A549 (cell line): ENCODE data around the gene OCA2.

Experiments
- CEBPB ChIP-seq, 2 experiments: fragments of >200 bp in 1 of 2; sonication (Bioruptor Twin) in 1 of 2; formaldehyde crosslinking in 1 of 2; IDR thresholded peaks; 2 replicates each; pipeline ENCODE4 v1.6.1; 2012 to 2016
- HDAC2 ChIP-seq: fragments of 200-600 bp; sonication (generic); IDR thresholded peaks from 2 replicates; pipeline ENCODE4 v1.6.1; 2016
- JUNB ChIP-seq: fragments of >200 bp; sonication (Bioruptor Twin); formaldehyde crosslinking; IDR thresholded peaks from 2 replicates; pipeline ENCODE4 v1.6.1; 2016
- POLR2A ChIP-seq: IDR thresholded peaks from 2 replicates; pipeline ENCODE4 v1.6.1; 2012; ENCODE audit warnings: mild to moderate bottlenecking, low read length
- POLR2AphosphoS2 ChIP-seq: conservative IDR thresholded peaks from 2 replicates; pipeline ENCODE4 v1.6.1; 2012; ENCODE audit warnings: low read length, improper control_type of control experiment, inconsistent platforms
- RARB ChIP-seq: fragments of 250-450 bp; sonication (Bioruptor Pico); IDR thresholded peaks from 2 replicates; pipeline ENCODE4 v1.8.0; 2021; ENCODE audit warnings: mild to moderate bottlenecking, moderate library complexity
- TF ChIP-seq, protein P1 (sequence below): fragments of >200 bp; sonication (Bioruptor Twin); formaldehyde crosslinking; IDR thresholded peaks from 3 replicates; pipeline ENCODE4 v1.5.1; 2016
- TF ChIP-seq, protein P2 (sequence below): IDR thresholded peaks from 2 replicates; pipeline ENCODE4 v1.6.1; 2012
- TF ChIP-seq, protein P3 (sequence below): fragments of 200-600 bp; sonication (generic); IDR thresholded peaks from 2 replicates; pipeline ENCODE4 v1.6.1; 2016; ENCODE audit warnings: antibody characterized with exemption, mild to moderate bottlenecking, moderate library complexity

DNA sequence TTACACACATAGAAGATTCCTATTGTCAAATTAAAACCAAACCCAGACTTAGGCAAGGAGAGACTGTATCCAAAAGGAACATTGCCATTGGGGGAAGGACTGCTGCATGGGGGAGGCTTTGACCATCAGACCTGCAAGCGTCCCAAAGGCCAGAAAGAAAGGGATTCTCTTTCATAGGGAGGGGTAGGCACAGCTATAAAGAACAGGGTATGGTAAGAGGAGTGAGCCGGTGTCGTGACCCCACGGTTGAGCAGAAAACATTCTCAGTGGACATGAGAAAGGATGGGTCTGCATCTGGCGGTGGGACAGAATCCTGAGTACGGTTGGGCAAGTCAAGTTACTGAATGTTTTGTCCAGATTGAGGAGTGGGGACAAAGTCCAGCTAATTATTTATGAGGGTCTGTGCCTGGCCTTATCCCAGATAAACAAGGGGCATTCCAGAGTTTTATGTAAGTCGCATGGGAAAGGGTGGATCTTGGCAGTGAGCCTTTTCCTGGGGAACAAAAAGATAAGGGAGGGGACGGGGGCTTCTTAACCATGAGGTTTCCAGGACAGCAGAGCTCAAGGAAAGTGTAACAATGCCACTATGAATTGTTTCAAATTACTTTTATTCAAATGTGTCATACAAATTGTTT, 357.8 kb downstream of the OCA2 start:
- TF ChIP-seq POLR2A, result no peak
- TF ChIP-seq, protein P1, sequence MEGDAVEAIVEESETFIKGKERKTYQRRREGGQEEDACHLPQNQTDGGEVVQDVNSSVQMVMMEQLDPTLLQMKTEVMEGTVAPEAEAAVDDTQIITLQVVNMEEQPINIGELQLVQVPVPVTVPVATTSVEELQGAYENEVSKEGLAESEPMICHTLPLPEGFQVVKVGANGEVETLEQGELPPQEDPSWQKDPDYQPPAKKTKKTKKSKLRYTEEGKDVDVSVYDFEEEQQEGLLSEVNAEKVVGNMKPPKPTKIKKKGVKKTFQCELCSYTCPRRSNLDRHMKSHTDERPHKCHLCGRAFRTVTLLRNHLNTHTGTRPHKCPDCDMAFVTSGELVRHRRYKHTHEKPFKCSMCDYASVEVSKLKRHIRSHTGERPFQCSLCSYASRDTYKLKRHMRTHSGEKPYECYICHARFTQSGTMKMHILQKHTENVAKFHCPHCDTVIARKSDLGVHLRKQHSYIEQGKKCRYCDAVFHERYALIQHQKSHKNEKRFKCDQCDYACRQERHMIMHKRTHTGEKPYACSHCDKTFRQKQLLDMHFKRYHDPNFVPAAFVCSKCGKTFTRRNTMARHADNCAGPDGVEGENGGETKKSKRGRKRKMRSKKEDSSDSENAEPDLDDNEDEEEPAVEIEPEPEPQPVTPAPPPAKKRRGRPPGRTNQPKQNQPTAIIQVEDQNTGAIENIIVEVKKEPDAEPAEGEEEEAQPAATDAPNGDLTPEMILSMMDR, result no peak
- no peak for TF ChIP-seq POLR2AphosphoS2
- TF ChIP-seq HDAC2, result no peak
- TF ChIP-seq CEBPB (IDR thresholded peaks at IDR 0.05), result no peak
- TF ChIP-seq, protein P2, sequence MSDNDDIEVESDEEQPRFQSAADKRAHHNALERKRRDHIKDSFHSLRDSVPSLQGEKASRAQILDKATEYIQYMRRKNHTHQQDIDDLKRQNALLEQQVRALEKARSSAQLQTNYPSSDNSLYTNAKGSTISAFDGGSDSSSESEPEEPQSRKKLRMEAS, result no peak
- no peak for TF ChIP-seq JUNB
- TF ChIP-seq, protein P3, sequence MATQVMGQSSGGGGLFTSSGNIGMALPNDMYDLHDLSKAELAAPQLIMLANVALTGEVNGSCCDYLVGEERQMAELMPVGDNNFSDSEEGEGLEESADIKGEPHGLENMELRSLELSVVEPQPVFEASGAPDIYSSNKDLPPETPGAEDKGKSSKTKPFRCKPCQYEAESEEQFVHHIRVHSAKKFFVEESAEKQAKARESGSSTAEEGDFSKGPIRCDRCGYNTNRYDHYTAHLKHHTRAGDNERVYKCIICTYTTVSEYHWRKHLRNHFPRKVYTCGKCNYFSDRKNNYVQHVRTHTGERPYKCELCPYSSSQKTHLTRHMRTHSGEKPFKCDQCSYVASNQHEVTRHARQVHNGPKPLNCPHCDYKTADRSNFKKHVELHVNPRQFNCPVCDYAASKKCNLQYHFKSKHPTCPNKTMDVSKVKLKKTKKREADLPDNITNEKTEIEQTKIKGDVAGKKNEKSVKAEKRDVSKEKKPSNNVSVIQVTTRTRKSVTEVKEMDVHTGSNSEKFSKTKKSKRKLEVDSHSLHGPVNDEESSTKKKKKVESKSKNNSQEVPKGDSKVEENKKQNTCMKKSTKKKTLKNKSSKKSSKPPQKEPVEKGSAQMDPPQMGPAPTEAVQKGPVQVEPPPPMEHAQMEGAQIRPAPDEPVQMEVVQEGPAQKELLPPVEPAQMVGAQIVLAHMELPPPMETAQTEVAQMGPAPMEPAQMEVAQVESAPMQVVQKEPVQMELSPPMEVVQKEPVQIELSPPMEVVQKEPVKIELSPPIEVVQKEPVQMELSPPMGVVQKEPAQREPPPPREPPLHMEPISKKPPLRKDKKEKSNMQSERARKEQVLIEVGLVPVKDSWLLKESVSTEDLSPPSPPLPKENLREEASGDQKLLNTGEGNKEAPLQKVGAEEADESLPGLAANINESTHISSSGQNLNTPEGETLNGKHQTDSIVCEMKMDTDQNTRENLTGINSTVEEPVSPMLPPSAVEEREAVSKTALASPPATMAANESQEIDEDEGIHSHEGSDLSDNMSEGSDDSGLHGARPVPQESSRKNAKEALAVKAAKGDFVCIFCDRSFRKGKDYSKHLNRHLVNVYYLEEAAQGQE, result no peak
- TF ChIP-seq RARB, result no peak
